CD4-positive, alpha-beta T cell treated with Interleukin-15 for 4 hours (primary cell): Measurements from ENCODE around the gene FAM204A.

ENCODE experiments used
- DNase-seq: peaks from one replicate; pipeline ENCODE4 v3.0.0-alpha.2; 2020; ENCODE audit warnings: low spot score

FAM204A gene

GRCh38 chr10:118341791-118342637, at the start of gene FAM204A:
TSS of gene FAM204A (minus strand) at chr10:118342324. CDS start at chr10:118336415, 5,909 bp downstream.
- peak; percentile 97 for DNase-seq

GRCh38 chr10:118383699-118384098, 41.6 kb upstream of the FAM204A start:
- no peak for DNase-seq

GRCh38 chr10:118383063-118383689, 41.1 kb upstream of the FAM204A start:
- DNase-seq = no peak

GRCh38 chr10:118374404-118374803, 32.3 kb upstream of the FAM204A start:
- no peak for DNase-seq

- DNase-seq = no peak
Observed at GRCh38 chr10:118373786-118374185, 31.7 kb upstream of the FAM204A start.

DNA sequence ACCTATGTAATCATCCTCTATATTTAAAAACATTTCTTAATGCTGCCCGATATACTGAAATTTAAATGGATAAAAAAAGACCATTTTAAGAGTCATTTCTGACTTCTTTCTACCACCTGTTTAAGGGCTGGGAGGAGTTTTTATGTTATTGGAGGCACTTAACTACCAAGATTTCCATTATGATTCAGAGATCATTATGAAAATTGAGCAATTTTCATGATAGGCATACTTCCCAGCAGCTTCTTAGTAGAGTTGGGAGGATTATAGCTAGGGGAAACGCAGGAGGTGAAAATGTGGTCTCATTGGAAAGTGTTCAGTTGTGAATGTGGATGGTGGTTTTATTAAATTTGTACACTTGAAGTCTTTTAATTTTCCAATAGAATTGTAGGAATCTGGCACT, 28.4 kb upstream of the FAM204A start:
- DNase-seq = no peak

- no peak for DNase-seq
Observed at GRCh38 chr10:118369641-118370205, 27.6 kb upstream of the FAM204A start.

DNA sequence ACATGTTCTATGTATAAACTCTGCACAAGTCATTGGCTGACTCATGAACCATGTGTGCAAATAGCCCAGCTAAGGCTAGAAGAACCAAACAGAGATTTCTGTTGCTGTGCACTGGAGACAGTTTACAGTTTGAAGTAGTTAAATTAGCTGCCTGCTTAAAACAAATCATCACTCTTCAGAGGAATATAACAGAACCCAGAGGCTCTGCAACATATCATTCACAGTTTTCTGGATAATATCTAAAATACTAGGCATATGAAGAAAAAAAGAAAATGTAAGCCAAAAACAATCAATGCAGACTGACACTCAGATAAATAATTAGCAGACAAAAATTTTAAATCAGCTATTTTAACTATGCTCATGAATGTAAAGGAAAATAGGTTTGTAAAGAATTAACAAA, 23.6 kb upstream of the FAM204A start:
- DNase-seq = no peak

DNA sequence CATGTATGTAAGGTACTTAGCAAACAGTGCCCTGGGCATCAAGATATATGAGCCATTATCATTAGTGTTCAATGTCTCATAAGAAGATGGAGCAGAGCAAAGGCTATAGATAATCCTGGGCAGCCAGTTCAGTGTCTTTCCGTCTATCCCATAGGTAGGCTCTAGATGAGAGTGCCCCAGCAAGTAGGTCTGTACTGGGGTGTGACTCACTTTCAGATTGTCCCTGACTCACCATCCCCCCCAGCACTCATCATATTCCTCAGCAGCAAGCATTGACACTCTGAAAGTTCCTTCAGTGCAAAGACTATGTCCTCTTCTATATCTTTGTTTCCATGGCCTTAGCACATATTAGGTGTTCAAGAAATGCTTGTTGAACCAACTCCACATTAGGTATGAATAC, 20.0 kb upstream of the FAM204A start:
- no peak for DNase-seq

GRCh38 chr10:118358327-118358726, 16.2 kb upstream of the FAM204A start:
- DNase-seq = no peak

DNA sequence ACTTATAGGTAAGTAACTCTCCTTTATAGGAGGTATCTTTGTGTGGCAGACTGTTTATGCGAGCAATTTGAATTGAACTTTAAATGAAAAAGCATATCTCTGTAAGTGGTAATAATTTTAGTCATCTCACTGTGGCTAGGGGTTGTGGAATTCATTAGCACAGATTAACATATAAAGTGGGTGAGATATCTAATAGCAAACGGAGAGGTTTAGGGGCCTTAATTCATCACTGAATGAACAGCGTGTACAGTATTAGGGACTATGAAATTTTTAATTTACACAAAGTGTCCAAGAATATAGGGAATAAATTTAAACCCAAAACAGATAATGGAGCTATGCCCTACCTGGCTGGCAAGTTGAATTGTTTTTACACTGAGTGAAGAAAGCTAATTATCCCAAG, 15.7 kb upstream of the FAM204A start:
- DNase-seq = no peak

- DNase-seq = no peak
Observed at GRCh38 chr10:118356628-118357027, 14.5 kb upstream of the FAM204A start.

GRCh38 chr10:118355234-118355633, 13.1 kb upstream of the FAM204A start:
- DNase-seq = no peak

GRCh38 chr10:118349235-118349634, 7.1 kb upstream of the FAM204A start:
- DNase-seq = no peak

- DNase-seq = no peak
Observed at GRCh38 chr10:118343549-118343948, 1.4 kb upstream of the FAM204A start.

- no peak for DNase-seq
Observed at GRCh38 chr10:118343115-118343514, 991 bp upstream of the FAM204A start.

DNA sequence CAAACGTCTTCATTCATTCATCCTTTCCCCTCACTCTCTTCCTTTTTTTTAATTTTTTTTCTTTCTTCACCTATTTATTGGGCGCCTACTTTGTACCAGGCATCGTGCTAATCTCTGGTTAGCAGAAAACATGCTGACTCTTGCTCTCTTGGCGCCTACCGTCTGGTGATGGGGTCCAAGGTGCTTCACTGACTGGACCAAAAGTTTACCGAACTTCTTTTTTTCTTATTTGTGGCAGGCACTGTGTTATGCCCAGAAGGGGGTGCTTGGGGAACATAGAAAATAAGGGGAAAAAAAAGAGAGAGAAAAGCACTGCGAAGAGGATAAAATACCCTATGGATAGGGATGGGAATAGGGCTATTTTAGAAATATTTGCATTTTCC, 505 bp upstream of the FAM204A start:
- DNase-seq = no peak

- no peak for DNase-seq
Observed at GRCh38 chr10:118340486-118340885, 1.6 kb downstream of the FAM204A start.

DNA sequence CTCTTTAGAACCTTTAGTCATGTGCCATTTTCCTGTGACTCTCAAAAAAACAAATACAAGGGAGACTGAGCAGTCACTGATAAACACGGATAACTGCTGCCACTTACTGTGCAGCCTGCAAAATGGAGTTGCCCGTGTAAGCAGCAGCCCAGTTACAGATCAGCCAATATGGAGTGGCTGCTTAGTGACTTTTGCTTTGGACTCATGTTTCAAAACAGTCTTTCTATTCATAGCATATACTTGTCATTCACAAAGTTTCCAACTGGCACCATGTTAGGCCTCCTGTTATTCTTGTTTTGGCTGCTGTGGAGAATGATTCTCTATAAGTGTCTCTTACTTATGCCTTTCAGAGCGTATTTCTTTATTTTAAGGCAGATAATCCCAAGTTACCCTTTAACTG, 3.0 kb downstream of the FAM204A start:
- no peak for DNase-seq

GRCh38 chr10:118337356-118337755, 4.8 kb downstream of the FAM204A start:
- DNase-seq = no peak

DNA sequence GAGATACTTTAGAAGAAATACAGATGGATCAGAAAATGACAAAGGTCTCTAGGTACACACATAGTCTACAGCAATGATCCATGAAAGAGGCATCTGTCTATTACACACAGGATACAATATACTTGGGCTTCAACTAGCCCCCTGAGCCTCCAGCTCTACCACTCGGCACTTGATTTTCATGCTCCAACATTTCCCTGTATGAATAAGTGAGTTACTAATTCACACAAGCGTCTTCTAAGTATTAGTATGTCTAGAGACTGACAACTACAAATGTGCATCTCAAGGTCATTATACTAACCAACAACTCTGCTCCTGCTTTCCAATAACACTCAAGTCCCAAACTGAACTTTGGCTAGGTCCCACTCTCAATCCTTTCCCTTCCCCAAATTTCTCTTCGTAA, 8.3 kb downstream of the FAM204A start:
- DNase-seq = no peak

DNA sequence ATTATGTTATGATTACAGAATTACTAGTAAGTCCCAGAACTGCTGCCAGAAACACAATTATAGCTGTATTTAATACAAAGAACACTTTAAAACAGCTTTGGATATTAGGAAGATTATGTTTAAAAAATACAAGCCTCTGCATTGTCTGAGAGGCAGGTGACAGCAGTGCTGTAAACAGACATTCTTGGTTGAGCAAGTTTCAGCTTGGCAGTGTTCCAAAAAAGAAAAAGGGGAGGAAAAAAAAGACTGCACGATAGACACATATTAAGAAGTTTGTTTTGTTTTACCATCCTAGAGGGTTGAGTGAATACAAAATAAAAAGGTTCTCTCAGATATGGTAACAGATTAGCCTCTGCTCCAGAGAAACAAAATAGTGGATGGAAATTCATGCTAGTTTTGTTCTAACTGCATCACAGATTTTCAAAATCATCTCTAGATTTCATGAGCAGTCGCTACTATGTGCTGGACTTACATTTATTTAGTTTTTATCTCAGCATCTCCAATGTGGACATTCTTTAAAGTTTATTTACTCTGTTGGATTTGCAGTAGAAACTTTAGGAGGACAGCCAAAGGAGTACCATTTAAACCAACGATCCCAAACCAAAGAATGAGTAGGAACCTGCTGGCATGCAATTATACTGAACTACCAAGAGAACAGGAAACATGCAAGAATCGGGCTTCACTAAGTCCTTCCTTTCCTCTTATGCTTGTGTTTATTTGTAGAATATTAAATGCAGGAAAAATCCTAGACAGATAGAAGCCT, 9.0 kb downstream of the FAM204A start:
- DNase-seq = no peak

- no peak for DNase-seq
Observed at GRCh38 chr10:118332236-118332635, 9.9 kb downstream of the FAM204A start.
